ENCODE results near the gene MRFAP1L1. TPM values are rescaled to one million over a fixed set of nuclear protein-coding genes. Genes with fewer than 3 reads are reported as not detected.
A peak's percentile ranks its signal among the peaks of the same experiment; 100 is the strongest.
"Not testable (repeated sequence)": the region's sequence is repeated elsewhere in the genome, so short reads cannot be mapped to it uniquely, and the experiment has no call there.

The MRFAP1L1 gene
- polyA plus RNA-seq, 4 donors: 115 to 151 (median 123) TPM

GRCh38 chr4:6692806-6693205, 16.9 kb downstream of the MRFAP1L1 start:
- DNase-seq (ENCODE audit: low read depth in 4 of 4, low spot score in 3 of 4): no peak

GRCh38 chr4:6692379-6692778, 17.3 kb downstream of the MRFAP1L1 start:
- DNase-seq (ENCODE audit: low read depth in 4 of 4, low spot score in 3 of 4): no peak

GRCh38 chr4:6689506-6689960, 20.1 kb downstream of the MRFAP1L1 start:
- DNase-seq (ENCODE audit: low read depth in 4 of 4, low spot score in 3 of 4): no peak

- no peak for DNase-seq (ENCODE audit: low read depth in 4 of 4, low spot score in 3 of 4)
These were observed 20.7 kb downstream of the MRFAP1L1 start for GRCh38 chr4:6688879-6689505.

GRCh38 chr4:6687947-6688878, 21.5 kb downstream of the MRFAP1L1 start:
- DNase-seq (ENCODE audit: low read depth in 4 of 4, low spot score in 3 of 4): no peak

- DNase-seq (ENCODE audit: low read depth in 4 of 4, low spot score in 3 of 4): no peak
These were observed 23.4 kb downstream of the MRFAP1L1 start for GRCh38 chr4:6686104-6686787.

- no peak for DNase-seq (ENCODE audit: low read depth in 4 of 4, low spot score in 3 of 4)
These were observed 25.0 kb downstream of the MRFAP1L1 start for GRCh38 chr4:6684656-6685055.

- DNase-seq (ENCODE audit: low read depth in 4 of 4, low spot score in 3 of 4): no peak
These were observed 26.6 kb downstream of the MRFAP1L1 start for GRCh38 chr4:6682862-6683590.

GRCh38 chr4:6681191-6681590, 28.5 kb downstream of the MRFAP1L1 start:
- no peak for DNase-seq (ENCODE audit: low read depth in 4 of 4, low spot score in 3 of 4)

- no peak for DNase-seq (ENCODE audit: low read depth in 4 of 4, low spot score in 3 of 4)
These were observed 29.2 kb downstream of the MRFAP1L1 start for GRCh38 chr4:6680372-6681034.

- no peak for DNase-seq (ENCODE audit: low read depth in 4 of 4, low spot score in 3 of 4)
These were observed 32.7 kb downstream of the MRFAP1L1 start for GRCh38 chr4:6676722-6677558.

- no peak for DNase-seq (ENCODE audit: low read depth in 4 of 4, low spot score in 3 of 4)
These were observed 35.0 kb downstream of the MRFAP1L1 start for GRCh38 chr4:6674500-6675149.

- peak; percentile 84 to 95 (median 90) for DNase-seq (ENCODE audit: low read depth in 4 of 4, low spot score in 3 of 4)
These were observed 35.8 kb downstream of the MRFAP1L1 start for GRCh38 chr4:6673660-6674499.

GRCh38 chr4:6673191-6673659, 36.4 kb downstream of the MRFAP1L1 start:
- DNase-seq (ENCODE audit: low read depth in 4 of 4, low spot score in 3 of 4): not testable (repeated sequence)

GRCh38 chr4:6672541-6673190, 37.0 kb downstream of the MRFAP1L1 start:
- DNase-seq (ENCODE audit: low read depth in 4 of 4, low spot score in 3 of 4): not testable (repeated sequence)

- DNase-seq (ENCODE audit: low read depth in 4 of 4, low spot score in 3 of 4): no peak
These were observed 37.5 kb downstream of the MRFAP1L1 start for GRCh38 chr4:6672131-6672530.

- no peak for DNase-seq (ENCODE audit: low read depth in 4 of 4, low spot score in 3 of 4)
These were observed 38.0 kb downstream of the MRFAP1L1 start for GRCh38 chr4:6671648-6672047.
